HFF-Myc (cell line): ENCODE results near the gene SVOPL.

ENCODE experiments used
- DNase-seq: peaks from one replicate; pipeline ENCODE4 v3.0.0-alpha.2; 2011; ENCODE audit warnings: low read depth; ENCODE audit errors: extremely low read depth
- H3K4me3 ChIP-seq: replicated peaks from 2 replicates; pipeline ENCODE4 v1.5.1; 2011; ENCODE audit warnings: low read depth, mild to moderate bottlenecking, control low read depth, low read length
- CTCF ChIP-seq: IDR thresholded peaks from 2 replicates; pipeline ENCODE4 v1.5.1; 2012; ENCODE audit warnings: mild to moderate bottlenecking, low read depth, low read length, control low read depth; ENCODE audit errors: missing control alignments

SVOPL gene

DNA sequence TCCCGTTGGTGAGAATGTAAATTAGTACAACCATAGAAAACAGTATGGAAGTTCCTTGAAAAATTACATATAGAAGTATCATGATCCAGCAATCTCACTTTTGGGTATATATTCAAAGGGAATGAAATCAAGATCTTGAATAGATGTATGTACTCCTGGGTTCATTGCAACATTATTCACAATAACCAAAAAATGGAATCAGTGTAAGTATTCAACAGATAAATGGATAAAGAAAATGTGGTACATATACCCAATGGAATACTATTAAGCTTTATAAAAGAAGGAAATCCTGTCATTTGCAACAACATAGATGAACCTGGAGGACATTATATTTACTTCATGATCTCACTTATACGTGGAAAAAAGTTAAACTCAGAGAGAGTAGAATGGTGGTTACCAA, 154.3 kb downstream of the SVOPL start:
- no peak for TF ChIP-seq CTCF
- DNase-seq, result no peak
- no peak overlapping the region for H3K4me3 ChIP-seq

DNA sequence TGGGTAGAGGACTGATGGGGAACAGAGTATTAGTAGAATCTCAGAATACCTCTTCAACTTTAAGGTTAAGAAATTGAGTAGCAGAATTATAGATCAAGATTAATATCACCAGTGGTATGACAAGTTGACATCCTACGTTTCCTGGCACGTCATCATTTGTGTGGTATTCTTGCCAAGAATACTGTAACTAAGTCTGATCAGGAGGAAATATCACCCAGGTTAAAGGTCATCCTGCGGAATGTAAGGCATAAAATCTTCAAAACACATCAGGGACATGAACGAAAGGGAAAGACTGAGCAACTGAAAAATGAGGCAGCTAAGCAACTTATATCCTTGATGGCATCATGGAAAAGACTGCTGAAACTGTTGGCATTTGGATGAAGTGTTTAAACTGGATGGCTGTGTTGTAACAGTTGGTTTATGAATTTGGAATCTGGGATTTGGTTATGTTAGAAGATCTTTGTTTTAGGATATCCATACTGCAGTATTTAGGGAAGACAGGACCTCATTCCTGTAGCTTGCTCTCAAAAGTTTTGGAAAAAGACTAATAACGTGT, 155.0 kb downstream of the SVOPL start:
- no peak for TF ChIP-seq CTCF
- H3K4me3 ChIP-seq, result no peak overlapping the region
- DNase-seq, result no peak

GRCh38 chr7:138545123-138545522, 156.0 kb downstream of the SVOPL start:
- no peak for DNase-seq
- no peak overlapping the region for H3K4me3 ChIP-seq
- TF ChIP-seq CTCF, result no peak
